Astrocyte (in vitro differentiated cells and primary cell): Measurements from ENCODE around the gene CYP4A22.

Source experiments
- EZH2 ChIP-seq: IDR thresholded peaks from 2 replicates; pipeline ENCODE4 v1.6.1; 2012; ENCODE audit warnings: mild to moderate bottlenecking, low read length, inconsistent platforms; ENCODE audit not compliant: insufficient read depth
- TF ChIP-seq, protein P1 (sequence below): IDR thresholded peaks from 2 replicates; pipeline ENCODE4 v1.5.1; 2011; ENCODE audit warnings: low read depth, mild to moderate bottlenecking, inconsistent platforms, low read length, moderate library complexity; ENCODE audit not compliant: insufficient read depth

- TF ChIP-seq, protein P1, sequence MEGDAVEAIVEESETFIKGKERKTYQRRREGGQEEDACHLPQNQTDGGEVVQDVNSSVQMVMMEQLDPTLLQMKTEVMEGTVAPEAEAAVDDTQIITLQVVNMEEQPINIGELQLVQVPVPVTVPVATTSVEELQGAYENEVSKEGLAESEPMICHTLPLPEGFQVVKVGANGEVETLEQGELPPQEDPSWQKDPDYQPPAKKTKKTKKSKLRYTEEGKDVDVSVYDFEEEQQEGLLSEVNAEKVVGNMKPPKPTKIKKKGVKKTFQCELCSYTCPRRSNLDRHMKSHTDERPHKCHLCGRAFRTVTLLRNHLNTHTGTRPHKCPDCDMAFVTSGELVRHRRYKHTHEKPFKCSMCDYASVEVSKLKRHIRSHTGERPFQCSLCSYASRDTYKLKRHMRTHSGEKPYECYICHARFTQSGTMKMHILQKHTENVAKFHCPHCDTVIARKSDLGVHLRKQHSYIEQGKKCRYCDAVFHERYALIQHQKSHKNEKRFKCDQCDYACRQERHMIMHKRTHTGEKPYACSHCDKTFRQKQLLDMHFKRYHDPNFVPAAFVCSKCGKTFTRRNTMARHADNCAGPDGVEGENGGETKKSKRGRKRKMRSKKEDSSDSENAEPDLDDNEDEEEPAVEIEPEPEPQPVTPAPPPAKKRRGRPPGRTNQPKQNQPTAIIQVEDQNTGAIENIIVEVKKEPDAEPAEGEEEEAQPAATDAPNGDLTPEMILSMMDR = no peak
- TF ChIP-seq EZH2 = no peak
Observed at GRCh38 chr1:47184090-47184821, 47.0 kb downstream of the CYP4A22 start.
